ENCODE measurements around the gene ATP11A.
"Not testable (repeated sequence)": the region's sequence is repeated elsewhere in the genome, so short reads cannot be mapped to it uniquely, and the experiment has no call there.

Gene ATP11A

GRCh38 chr13:112800807-112801206, 111.0 kb downstream of the ATP11A start:
- H3K4me3 Mint-ChIP-seq; H3K27ac Mint-ChIP-seq; H3K27me3 Mint-ChIP-seq; ATAC-seq (replicated peaks); DNase-seq; H3K9me3 Mint-ChIP-seq: not testable (repeated sequence)
- Mint-ChIP-seq H3K4me1 (peaks cover 16 to 19% of the 10 kb centered on the region in 2 donors), H3K36me3 (peaks cover 21 to 49% of the 10 kb centered on the region in 2 donors)

GRCh38 chr13:112802802-112803195, 113.0 kb downstream of the ATP11A start:
- ATAC-seq (replicated peaks) (peak; percentile 86), DNase-seq (no peak)
- H3K4me3 Mint-ChIP-seq, result peak overlapping the region; percentile 38 to 62
- peaks cover 26 to 48% of the 10 kb centered on the region in 2 donors for H3K36me3 Mint-ChIP-seq
- no peaks in the 10 kb centered on the region for H3K27me3 Mint-ChIP-seq
- peaks cover 5 to 7% of the 10 kb centered on the region in 2 donors for H3K9me3 Mint-ChIP-seq
- peak overlapping the region; percentile 95 for H3K27ac Mint-ChIP-seq
- H3K4me1 Mint-ChIP-seq, result peaks cover 19 to 21% of the 10 kb centered on the region in 2 donors

- no peaks in the 10 kb centered on the region for H3K27me3 Mint-ChIP-seq
- H3K9me3 Mint-ChIP-seq, result peaks cover 5 to 7% of the 10 kb centered on the region in 2 donors
- H3K27ac Mint-ChIP-seq, result peak overlapping the region; percentile 95
- H3K4me3 Mint-ChIP-seq, result no peak overlapping the region
- no peak for DNase-seq
- H3K4me1 Mint-ChIP-seq, result peaks cover 19 to 21% of the 10 kb centered on the region in 2 donors
- H3K36me3 Mint-ChIP-seq, result peaks cover 27 to 43% of the 10 kb centered on the region in 2 donors
- ATAC-seq (replicated peaks), result peak; percentile 44 to 54
Measured at GRCh38 chr13:112803422-112803821, 113.6 kb downstream of the ATP11A start.

DNA sequence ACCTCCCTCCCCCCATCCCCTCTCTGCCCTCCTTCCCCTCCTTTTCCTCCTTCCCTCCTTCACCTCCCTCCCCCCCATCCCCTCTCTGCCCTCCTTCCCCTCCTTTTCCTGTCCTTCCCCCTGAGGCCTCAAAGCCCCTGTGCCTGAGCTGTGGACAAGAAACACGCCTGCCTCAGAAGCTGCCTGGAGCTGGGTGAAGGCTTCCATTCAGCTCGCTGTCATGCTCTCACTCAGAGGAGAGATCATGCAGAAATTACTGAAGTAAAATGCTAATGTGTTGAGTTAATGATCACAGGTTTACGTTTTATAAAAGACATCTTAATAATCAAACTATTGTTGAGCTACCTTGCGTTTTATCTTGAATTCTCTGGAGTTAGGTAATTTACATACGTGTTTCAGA, 114.5 kb downstream of the ATP11A start:
- Mint-ChIP-seq H3K27me3 (no peaks in the 10 kb centered on the region), H3K9me3 (peaks cover 0 to under 1% of the 10 kb centered on the region in 2 donors), H3K4me3 (no peak overlapping the region), H3K36me3 (peaks cover 25 to 42% of the 10 kb centered on the region in 2 donors), H3K4me1 (peaks cover 19 to 21% of the 10 kb centered on the region in 2 donors), H3K27ac (peak overlapping the region; percentile 59)
- ATAC-seq (replicated peaks) (no peak), DNase-seq (no peak)

GRCh38 chr13:112806739-112807652, 117.2 kb downstream of the ATP11A start:
- ATAC-seq (replicated peaks), result no peak
- no peak for DNase-seq
- Mint-ChIP-seq H3K27me3 (no peaks in the 10 kb centered on the region), H3K9me3 (no peaks in the 10 kb centered on the region), H3K27ac (no peak overlapping the region), H3K4me3 (no peak overlapping the region), H3K4me1 (peaks cover 16 to 18% of the 10 kb centered on the region in 2 donors), H3K36me3 (peaks cover 40 to 50% of the 10 kb centered on the region in 2 donors)

DNA sequence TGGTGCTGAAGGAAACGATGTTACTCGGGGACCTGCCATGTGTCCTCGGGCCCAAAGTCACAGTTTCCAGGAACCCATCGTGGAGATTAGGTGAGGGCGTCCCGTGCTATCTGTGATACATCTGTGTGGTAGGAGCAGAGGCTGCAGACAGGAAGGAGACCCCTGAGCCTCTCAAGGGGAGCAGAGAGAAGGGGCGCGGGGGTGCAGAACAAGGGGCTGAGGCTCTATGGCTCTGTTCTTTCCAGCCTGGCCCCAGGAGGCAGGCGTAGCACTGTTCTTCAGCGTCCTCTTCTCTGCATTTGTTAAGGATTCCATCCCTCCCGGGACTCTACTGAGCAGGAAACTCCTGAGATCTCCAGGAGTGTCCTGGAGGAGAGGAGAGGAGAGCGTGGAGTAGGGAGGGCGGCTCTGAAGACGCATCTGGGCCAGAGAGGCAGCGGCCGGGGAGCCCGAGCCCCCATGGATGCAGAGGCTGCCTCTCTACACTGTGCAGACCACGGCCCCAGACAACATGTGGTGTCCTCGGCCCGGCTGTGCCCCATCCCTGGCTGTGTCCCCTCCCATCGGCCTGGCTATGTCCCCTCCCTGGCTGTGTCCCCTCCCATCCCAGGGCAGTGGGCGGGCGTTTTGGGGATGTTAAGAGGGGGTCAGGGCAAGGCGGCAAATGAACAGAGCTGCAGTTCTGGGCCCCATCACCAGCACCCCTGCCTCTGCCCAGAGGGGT, 118.0 kb downstream of the ATP11A start:
- H3K4me3 Mint-ChIP-seq, result no peak overlapping the region
- DNase-seq, result no peak
- peaks cover 8 to 10% of the 10 kb centered on the region in 2 donors for H3K4me1 Mint-ChIP-seq
- no peaks in the 10 kb centered on the region for H3K27me3 Mint-ChIP-seq
- H3K9me3 Mint-ChIP-seq, result no peaks in the 10 kb centered on the region
- ATAC-seq (replicated peaks), result no peak
- peaks cover 43 to 56% of the 10 kb centered on the region in 2 donors for H3K36me3 Mint-ChIP-seq
- no peak overlapping the region for H3K27ac Mint-ChIP-seq

GRCh38 chr13:112808377-112809140, 118.7 kb downstream of the ATP11A start:
- Mint-ChIP-seq H3K4me1 (peaks cover under 1 to 5% of the 10 kb centered on the region in 2 donors), H3K36me3 (peaks cover 47 to 61% of the 10 kb centered on the region in 2 donors), H3K27me3 (no peaks in the 10 kb centered on the region), H3K9me3 (no peaks in the 10 kb centered on the region), H3K27ac (peak overlapping the region; percentile 77), H3K4me3 (no peak overlapping the region)
- ATAC-seq (replicated peaks) (no peak), DNase-seq (no peak)

GRCh38 chr13:112809332-112810315, 119.8 kb downstream of the ATP11A start:
- ATAC-seq (replicated peaks) (no peak), DNase-seq (no peak)
- peaks cover 0 to 5% of the 10 kb centered on the region in 2 donors for H3K4me1 Mint-ChIP-seq
- H3K27me3 Mint-ChIP-seq, result no peaks in the 10 kb centered on the region
- H3K36me3 Mint-ChIP-seq, result peaks cover 53 to 68% of the 10 kb centered on the region in 2 donors
- no peaks in the 10 kb centered on the region for H3K9me3 Mint-ChIP-seq
- no peak overlapping the region for H3K4me3 Mint-ChIP-seq
- H3K27ac Mint-ChIP-seq, result no peak overlapping the region

DNA sequence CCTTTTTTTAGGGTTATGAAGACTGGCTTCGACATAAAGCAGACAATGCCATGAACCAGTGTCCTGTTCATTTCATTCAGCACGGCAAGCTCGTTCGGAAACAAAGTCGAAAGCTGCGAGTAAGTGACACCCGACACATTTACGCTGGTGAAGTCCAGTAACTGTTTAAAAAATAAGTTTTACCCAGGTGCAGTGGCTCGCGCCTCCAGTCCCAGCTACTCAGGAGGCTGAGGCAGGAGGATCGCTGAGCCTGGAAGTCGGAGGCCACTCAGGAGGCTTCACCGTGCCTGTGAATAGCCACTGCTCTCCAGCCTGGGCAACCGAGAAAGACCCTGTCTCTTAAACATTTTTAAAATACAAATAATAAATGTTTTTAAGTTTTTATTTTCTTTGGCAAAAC, 120.8 kb downstream of the ATP11A start:
- ATAC-seq (replicated peaks), result no peak
- Mint-ChIP-seq H3K4me1 (peaks cover 0 to 7% of the 10 kb centered on the region in 2 donors), H3K27ac (no peak overlapping the region), H3K36me3 (peaks cover 59 to 70% of the 10 kb centered on the region in 2 donors), H3K27me3 (no peaks in the 10 kb centered on the region), H3K4me3 (no peak overlapping the region), H3K9me3 (no peaks in the 10 kb centered on the region)
- DNase-seq, result no peak

GRCh38 chr13:112812306-112813055, 122.6 kb downstream of the ATP11A start:
- ATAC-seq (replicated peaks) (no peak), DNase-seq (no peak)
- Mint-ChIP-seq H3K4me1 (peaks cover 0 to 2% of the 10 kb centered on the region in 2 donors), H3K27ac (no peak overlapping the region), H3K36me3 (peaks cover 58 to 72% of the 10 kb centered on the region in 2 donors), H3K27me3 (no peaks in the 10 kb centered on the region), H3K9me3 (no peaks in the 10 kb centered on the region), H3K4me3 (no peak overlapping the region)

DNA sequence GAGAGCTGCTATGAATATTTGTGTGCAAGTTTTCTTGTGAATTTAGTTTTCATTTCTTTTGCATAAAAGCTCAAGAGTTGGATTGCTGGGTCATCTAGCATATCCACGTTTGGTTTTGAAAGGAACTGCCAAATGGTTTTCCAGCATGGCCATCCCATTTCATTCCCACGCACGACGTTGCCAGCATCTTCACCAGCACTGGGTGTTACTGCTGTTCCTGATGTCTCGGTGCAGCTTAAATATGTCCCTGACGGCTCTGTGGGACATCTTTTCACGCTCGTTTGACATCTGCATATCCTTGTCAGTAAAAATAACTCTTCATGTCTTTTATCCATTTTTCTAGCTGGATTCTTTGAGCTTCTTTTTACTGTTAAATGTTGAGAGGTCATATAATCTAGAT, 123.7 kb downstream of the ATP11A start:
- ATAC-seq (replicated peaks) (no peak), DNase-seq (no peak)
- Mint-ChIP-seq H3K36me3 (peaks cover 65 to 77% of the 10 kb centered on the region in 2 donors), H3K27ac (no peak overlapping the region), H3K27me3 (no peaks in the 10 kb centered on the region), H3K4me3 (no peak overlapping the region), H3K9me3 (peaks cover 2 to 4% of the 10 kb centered on the region in 2 donors), H3K4me1 (peaks cover 0 to 2% of the 10 kb centered on the region in 2 donors)

- no peak for DNase-seq
- H3K4me3 Mint-ChIP-seq, result no peak overlapping the region
Measured at GRCh38 chr13:112814905-112815585, 125.2 kb downstream of the ATP11A start.

More at GRCh38 chr13:112814905-112815585, 125.2 kb downstream of the ATP11A start:
- no peak for ATAC-seq (replicated peaks)
- Mint-ChIP-seq H3K27ac (peak overlapping the region; percentile 6), H3K27me3 (no peaks in the 10 kb centered on the region), H3K9me3 (peaks cover 2 to 4% of the 10 kb centered on the region in 2 donors), H3K36me3 (peaks cover 66 to 79% of the 10 kb centered on the region in 2 donors), H3K4me1 (peaks cover 0 to 2% of the 10 kb centered on the region in 2 donors)
